Stimulated activated CD4-positive, alpha-beta T cell treated with anti-CD3 and anti-CD28 coated beads, Interleukin-1b, Interleukin-23, amount 100 ng/mL, for 4 hours (primary cell): ENCODE data around the gene TICRR.

Source experiments
- DNase-seq, 2 donors: peaks; one replicate each; pipeline ENCODE4 v3.0.0-alpha.2; 2020; ENCODE audit warnings: low read depth in 2 of 2

The TICRR gene

GRCh38 chr15:89629829-89630228, 54.6 kb downstream of the TICRR start:
- DNase-seq = no peak

- DNase-seq = no peak
Observed at GRCh38 chr15:89630260-89630659, 55.0 kb downstream of the TICRR start.

GRCh38 chr15:89630974-89631901, 56.0 kb downstream of the TICRR start:
- no peak for DNase-seq

GRCh38 chr15:89631902-89632264, 56.6 kb downstream of the TICRR start:
- no peak for DNase-seq

GRCh38 chr15:89632563-89633430, 57.5 kb downstream of the TICRR start:
- no peak for DNase-seq

- DNase-seq = no peak
Observed at GRCh38 chr15:89633585-89633984, 58.3 kb downstream of the TICRR start.

GRCh38 chr15:89640245-89640644, 65.0 kb downstream of the TICRR start:
- no peak for DNase-seq

GRCh38 chr15:89641053-89641452, 65.8 kb downstream of the TICRR start:
- no peak for DNase-seq

GRCh38 chr15:89642106-89642505, 66.8 kb downstream of the TICRR start:
- no peak for DNase-seq

GRCh38 chr15:89645680-89646079, 70.4 kb downstream of the TICRR start:
- no peak for DNase-seq

GRCh38 chr15:89646416-89647141, 71.3 kb downstream of the TICRR start:
- DNase-seq = no peak

- peak; percentile 29 to 59 for DNase-seq
Observed at GRCh38 chr15:89647191-89647851, 72.1 kb downstream of the TICRR start.

GRCh38 chr15:89648106-89649012, 73.1 kb downstream of the TICRR start:
- no peak for DNase-seq

GRCh38 chr15:89649013-89649625, 73.8 kb downstream of the TICRR start:
- DNase-seq = no peak

GRCh38 chr15:89649716-89650115, 74.4 kb downstream of the TICRR start:
- DNase-seq = no peak

- no peak for DNase-seq
Observed at GRCh38 chr15:89652131-89652530, 76.9 kb downstream of the TICRR start.

GRCh38 chr15:89652666-89653065, 77.4 kb downstream of the TICRR start:
- DNase-seq = no peak

- DNase-seq = no peak
Observed at GRCh38 chr15:89653578-89653977, 78.3 kb downstream of the TICRR start.

GRCh38 chr15:89654301-89654761, 79.1 kb downstream of the TICRR start:
- no peak for DNase-seq
